SK-N-SH (cell line): ENCODE results near the gene PCP4L1. TPM values are rescaled to one million over a fixed set of nuclear protein-coding genes. Genes with fewer than 3 reads are reported as not detected.

ENCODE experiments used
- CTCF ChIA-PET: fragments of 300-600, 350-600 bp; formaldehyde crosslinking; extraction: SDS; loops from one replicate; lab custom pipeline; 2021; lab: Yijun Ruan, JAX
- POLR2A ChIA-PET: fragments of 350-600 bp; sonication (Branson Sonifier 250); formaldehyde crosslinking; extraction: SDS; loops from one replicate; lab custom pipeline; 2020; ENCODE audit warnings: antibody characterized with exemption, inconsistent platforms; lab: Yijun Ruan, JAX
- DNase-seq: peaks from one replicate; pipeline ENCODE4 v3.0.0; 2012
- H2AFZ ChIP-seq: fragments of 200-600 bp; sonication (generic); 2 replicates; pipeline ENCODE4 v1.8.1; 2016; ENCODE audit warnings: antibody characterized with exemption, mild to moderate bottlenecking, low read depth
- H3F3A ChIP-seq: fragments of 200-600 bp; sonication (generic); replicated peaks from 2 replicates; pipeline ENCODE3; 2016; ENCODE audit warnings: antibody characterized with exemption, mild to moderate bottlenecking; ENCODE audit not compliant: insufficient read depth
- H3K27ac ChIP-seq, 2 experiments: fragments of 200-500 bp in 1 of 2; fragments of 200-600 bp in 1 of 2; sonication (Bioruptor generic) in 1 of 2; sonication (generic), shearing (Covaris generic) in 1 of 2; 2 replicates each; pipeline versions ENCODE4 v1.5.1 to v1.6.1; 2014 to 2016; ENCODE audit warnings: low read depth in 2 of 2, inconsistent platforms in 1 of 2, low read length in 1 of 2, mild to moderate bottlenecking in 1 of 2, mixed read lengths in 1 of 2
- H3K27me3 ChIP-seq: fragments of 200-600 bp; sonication (generic), shearing (Covaris generic); 2 replicates; pipeline ENCODE4 v1.6.1; 2016; ENCODE audit warnings: mixed run types; ENCODE audit not compliant: insufficient read depth
- H3K36me3 ChIP-seq, 2 experiments: fragments of 200-500 bp in 1 of 2; fragments of 200-600 bp in 1 of 2; sonication (Bioruptor generic) in 1 of 2; sonication (generic) in 1 of 2; replicated peaks in 1 of 2; 2 replicates each; pipeline versions ENCODE3 to v1.5.1; 2014 to 2016; ENCODE audit warnings: low read length in 1 of 2, mild to moderate bottlenecking in 1 of 2; ENCODE audit not compliant: insufficient read depth in 2 of 2, control insufficient read depth in 1 of 2
- H3K4me1 ChIP-seq, 2 experiments: fragments of 200-500 bp in 1 of 2; fragments of 200-600 bp in 1 of 2; sonication (Bioruptor generic) in 1 of 2; sonication (generic), shearing (Covaris generic) in 1 of 2; 2 replicates each; pipeline versions ENCODE4 v1.5.1 to v1.6.1; 2014 to 2016; ENCODE audit warnings: low read depth in 1 of 2, low read length in 1 of 2, mixed run types in 1 of 2; ENCODE audit not compliant: insufficient read depth in 2 of 2, control insufficient read depth in 1 of 2
- H3K4me2 ChIP-seq: fragments of 200-600 bp; sonication (generic), shearing (Covaris generic); 2 replicates; pipeline ENCODE4 v1.6.1; 2017; ENCODE audit warnings: mixed run types
- H3K4me3 ChIP-seq, 2 experiments: fragments of 200-500 bp in 1 of 2; fragments of 200-600 bp in 1 of 2; sonication (Bioruptor generic) in 1 of 2; sonication (generic), shearing (Covaris generic) in 1 of 2; 2 replicates each; pipeline versions ENCODE4 v1.5.1 to v1.8.1; 2014 to 2016; ENCODE audit warnings: low read depth in 2 of 2, inconsistent platforms in 1 of 2, low read length in 1 of 2, mild to moderate bottlenecking in 1 of 2, mixed read lengths in 1 of 2, moderate library complexity in 1 of 2
- H3K79me2 ChIP-seq: fragments of 200-600 bp; sonication (generic); 2 replicates; pipeline ENCODE4 v1.8.1; 2017; ENCODE audit warnings: mild to moderate bottlenecking; ENCODE audit not compliant: insufficient read depth
- H3K9ac ChIP-seq: fragments of 200-600 bp; sonication (generic); 2 replicates; pipeline ENCODE4 v1.6.1; 2017; ENCODE audit warnings: mixed run types
- H3K9me2 ChIP-seq: fragments of 200-600 bp; sonication (generic); 2 replicates; pipeline ENCODE4 v1.6.1; 2017; ENCODE audit warnings: mixed run types
- H3K9me3 ChIP-seq: fragments of 200-600 bp; sonication (generic); 2 replicates; pipeline ENCODE4 v1.6.1; 2017; ENCODE audit warnings: mixed run types, mild to moderate bottlenecking, moderate library complexity
- H4K20me1 ChIP-seq: fragments of 200-600 bp; sonication (generic); 2 replicates; pipeline ENCODE4 v1.6.1; 2017; ENCODE audit warnings: mild to moderate bottlenecking, mixed run types; ENCODE audit not compliant: insufficient read depth
- CTCF ChIP-seq: fragments of 200-600 bp; sonication (generic); IDR thresholded peaks from 2 replicates; pipeline ENCODE4 v1.6.1; 2017; ENCODE audit warnings: antibody characterized with exemption, mild to moderate bottlenecking, moderate library complexity
- EZH2phosphoT487 ChIP-seq: fragments of 200-600 bp; sonication (generic); IDR thresholded peaks from 2 replicates; pipeline ENCODE4 v1.6.1; 2017; ENCODE audit warnings: low read depth, mixed run types, mild to moderate bottlenecking, antibody characterized with exemption, moderate library complexity, borderline replicate concordance
- FOSL2 ChIP-seq: IDR thresholded peaks from 2 replicates; pipeline ENCODE4 v1.4.0; 2012; ENCODE audit warnings: low read depth, mild to moderate bottlenecking, moderate library complexity, borderline replicate concordance
- MXI1 ChIP-seq: IDR thresholded peaks from 2 replicates; pipeline ENCODE4 v1.6.1; 2012; ENCODE audit warnings: mild to moderate bottlenecking, low read depth, low read length, improper control_type of control experiment
- PBX3 ChIP-seq: IDR thresholded peaks from 2 replicates; pipeline ENCODE4; 2012
- REST ChIP-seq: IDR thresholded peaks from 2 replicates; pipeline ENCODE4 v1.6.1; 2012; ENCODE audit warnings: mild to moderate bottlenecking, low read depth, low read length, moderate library complexity
- SIN3A ChIP-seq: IDR thresholded peaks from 2 replicates; pipeline ENCODE4 v1.6.1; 2012; ENCODE audit warnings: low read depth, mild to moderate bottlenecking, low read length, moderate library complexity, borderline replicate concordance
- WGBS: methylation state at CpG from one replicate; pipeline ENCODE4 v1.1.6; 2017; ENCODE audit warnings: low lambda C conversion rate; 5-methylcytosine and 5-hydroxymethylcytosine counted together
- polyA plus RNA-seq, 3 experiments: library from polyadenylated mRNA; depleted of rRNA; stranded (reverse); fragments of >200 nt; gene quantifications; 2 replicates each; pipeline ENCODE4 v1.2.3, GENCODE V29; 2012
- TF ChIP-seq, protein P1 (sequence below): IDR thresholded peaks from 2 replicates; pipeline ENCODE4 v1.4.0; 2012; ENCODE audit warnings: low read depth

PCP4L1 gene
- polyA plus RNA-seq, 1 of the 3 experiments (the other 2 are of a cell fraction), result not detected

GRCh38 chr1:161307230-161307768 is 48.8 kb downstream of the PCP4L1 start (continued):
- TF ChIP-seq FOSL2, result no peak
- TF ChIP-seq, all 33 proteins: peak for 0

GRCh38 chr1:161307892-161308638 is 49.5 kb downstream of the PCP4L1 start:
- ChIA-PET POLR2A (no interaction called here), CTCF (interaction anchor here (0.7 kb wide), 1 partner anchor 633 kb away, joined by 3 read pairs; no protein-coding TSS in a partner anchor)
- H3K27ac ChIP-seq, result no peak overlapping the region
- H3K79me2 ChIP-seq, result no peaks in the 10 kb centered on the region
- H3K36me3 ChIP-seq, result no peaks in the 10 kb centered on the region
- TF ChIP-seq MXI1 (no peak), SIN3A (no peak), EZH2phosphoT487 (no peak), PBX3 (no peak), REST (no peak), CTCF (no peak)
- TF ChIP-seq, protein P1, sequence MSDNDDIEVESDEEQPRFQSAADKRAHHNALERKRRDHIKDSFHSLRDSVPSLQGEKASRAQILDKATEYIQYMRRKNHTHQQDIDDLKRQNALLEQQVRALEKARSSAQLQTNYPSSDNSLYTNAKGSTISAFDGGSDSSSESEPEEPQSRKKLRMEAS, result no peak
- no peaks in the 10 kb centered on the region for H3K9me2 ChIP-seq
- no peak overlapping the region for H3K4me3 ChIP-seq
- H2AFZ ChIP-seq, result no peak overlapping the region
- WGBS, result 46% methylated on average over 2 of the region's 2 CpGs
- H4K20me1 ChIP-seq, result no peaks in the 10 kb centered on the region
- DNase-seq, result no peak
- H3K4me2 ChIP-seq, result no peak overlapping the region
- H3K9me3 ChIP-seq, result no peaks in the 10 kb centered on the region
- no peaks in the 10 kb centered on the region for H3K27me3 ChIP-seq
- H3F3A ChIP-seq, result peaks cover under 1% of the 10 kb centered on the region
- peaks cover 0 to 11% of the 10 kb centered on the region in 2 experiments; a peak in 2 of 4 replicates for H3K4me1 ChIP-seq
- H3K9ac ChIP-seq, result no peak overlapping the region
